ENCODE measurements around the gene SART1.

Gene SART1

GRCh38 chr11:65976216-65977176 lies 15.0 kb downstream of the SART1 start:
- TF ChIP-seq, protein P1, sequence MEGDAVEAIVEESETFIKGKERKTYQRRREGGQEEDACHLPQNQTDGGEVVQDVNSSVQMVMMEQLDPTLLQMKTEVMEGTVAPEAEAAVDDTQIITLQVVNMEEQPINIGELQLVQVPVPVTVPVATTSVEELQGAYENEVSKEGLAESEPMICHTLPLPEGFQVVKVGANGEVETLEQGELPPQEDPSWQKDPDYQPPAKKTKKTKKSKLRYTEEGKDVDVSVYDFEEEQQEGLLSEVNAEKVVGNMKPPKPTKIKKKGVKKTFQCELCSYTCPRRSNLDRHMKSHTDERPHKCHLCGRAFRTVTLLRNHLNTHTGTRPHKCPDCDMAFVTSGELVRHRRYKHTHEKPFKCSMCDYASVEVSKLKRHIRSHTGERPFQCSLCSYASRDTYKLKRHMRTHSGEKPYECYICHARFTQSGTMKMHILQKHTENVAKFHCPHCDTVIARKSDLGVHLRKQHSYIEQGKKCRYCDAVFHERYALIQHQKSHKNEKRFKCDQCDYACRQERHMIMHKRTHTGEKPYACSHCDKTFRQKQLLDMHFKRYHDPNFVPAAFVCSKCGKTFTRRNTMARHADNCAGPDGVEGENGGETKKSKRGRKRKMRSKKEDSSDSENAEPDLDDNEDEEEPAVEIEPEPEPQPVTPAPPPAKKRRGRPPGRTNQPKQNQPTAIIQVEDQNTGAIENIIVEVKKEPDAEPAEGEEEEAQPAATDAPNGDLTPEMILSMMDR (conservative IDR thresholded peaks at IDR 0.05; ENCODE audit: low read depth, low read length): no peak
- no peak overlapping the region for H3K4me3 ChIP-seq (ENCODE audit: low read depth, low read length)
- DNase-seq (ENCODE audit: low read depth): no peak

GRCh38 chr11:65977621-65978390 lies 16.3 kb downstream of the SART1 start:
- TF ChIP-seq, protein P1 (conservative IDR thresholded peaks at IDR 0.05; ENCODE audit: low read depth, low read length): no peak
- H3K4me3 ChIP-seq (ENCODE audit: low read depth, low read length): no peak overlapping the region
- DNase-seq (ENCODE audit: low read depth): no peak

- no peak overlapping the region for H3K4me3 ChIP-seq (ENCODE audit: low read depth, low read length)
- no peak for DNase-seq (ENCODE audit: low read depth)
- TF ChIP-seq, protein P1 (conservative IDR thresholded peaks at IDR 0.05; ENCODE audit: low read depth, low read length): no peak
Measured at GRCh38 chr11:65978391-65979238, 17.1 kb downstream of the SART1 start.

DNA sequence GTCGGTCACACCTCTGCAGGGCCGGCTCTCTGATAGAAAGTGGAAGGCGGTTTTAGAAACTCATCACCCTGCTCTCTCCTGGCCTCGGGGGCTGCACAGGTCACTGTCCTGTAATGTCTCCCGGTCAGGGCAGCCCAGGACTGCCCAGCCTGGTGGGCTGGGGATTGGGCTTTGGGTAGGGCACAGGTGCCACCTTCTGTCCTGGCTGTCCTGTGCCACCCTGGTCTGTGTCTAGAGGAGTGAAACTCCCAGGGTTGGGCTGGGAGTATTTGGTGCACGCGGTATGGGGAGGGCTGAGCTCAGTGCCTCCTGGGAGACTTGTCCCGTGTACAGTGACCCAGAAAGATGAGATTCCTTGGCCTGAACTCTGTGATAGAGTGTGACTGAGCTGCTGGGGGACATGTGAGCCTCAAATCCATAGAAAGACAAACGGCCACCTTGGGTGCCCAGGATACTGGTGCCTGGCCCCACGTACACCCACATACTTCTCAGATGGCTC lies 17.8 kb downstream of the SART1 start:
- no peak overlapping the region for H3K4me3 ChIP-seq (ENCODE audit: low read depth, low read length)
- TF ChIP-seq, protein P1 (conservative IDR thresholded peaks at IDR 0.05; ENCODE audit: low read depth, low read length): no peak
- no peak for DNase-seq (ENCODE audit: low read depth)

DNA sequence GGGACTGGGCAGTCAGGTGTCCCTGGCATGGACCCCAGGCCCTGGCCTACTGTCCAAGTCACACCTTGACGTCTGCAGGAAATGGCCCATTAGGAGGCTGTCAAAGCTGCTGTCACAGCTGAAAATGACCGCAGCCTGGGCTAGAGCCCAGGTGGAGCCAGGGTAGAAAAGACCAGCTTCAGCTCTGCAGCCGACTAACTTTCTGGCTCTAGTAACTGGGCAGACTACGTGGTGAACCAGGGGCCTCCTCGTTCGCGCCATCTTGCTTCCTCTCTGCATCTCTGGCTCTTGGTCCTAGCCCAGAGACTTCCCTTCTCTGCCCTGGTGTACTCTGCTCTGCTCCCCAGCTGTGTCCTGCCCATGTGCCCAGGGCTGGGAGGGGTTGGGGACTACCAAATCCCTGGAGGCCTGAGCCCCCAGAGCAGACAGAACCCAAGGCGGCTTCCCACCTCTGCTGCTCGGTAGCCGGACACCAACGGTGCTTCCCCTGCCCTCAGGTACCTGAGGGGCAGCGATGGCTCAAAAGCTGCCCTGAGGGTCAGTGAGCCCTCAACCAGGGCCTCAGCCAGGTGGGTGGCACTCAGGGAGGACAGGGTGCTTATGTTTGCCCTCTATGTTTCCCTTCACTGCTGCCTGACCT lies 19.7 kb downstream of the SART1 start:
- no peak for DNase-seq (ENCODE audit: low read depth)
- H3K4me3 ChIP-seq (ENCODE audit: low read depth, low read length): no peak overlapping the region
- TF ChIP-seq, protein P1 (conservative IDR thresholded peaks at IDR 0.05; ENCODE audit: low read depth, low read length): no peak
